GM19467 (cell line): ENCODE measurements around the gene SETX.
"Not testable (repeated sequence)": the region's sequence is repeated elsewhere in the genome, so short reads cannot be mapped to it uniquely, and the experiment has no call there.

Source experiments
- ATAC-seq: cut with Tn5 transposase; IDR thresholded peaks from one replicate; pipeline ENCODE4 v1.9.1; 2021; ENCODE audit warnings: mild to moderate bottlenecking, moderate library complexity; ENCODE audit not compliant: unreplicated experiment

Gene SETX, protein sequence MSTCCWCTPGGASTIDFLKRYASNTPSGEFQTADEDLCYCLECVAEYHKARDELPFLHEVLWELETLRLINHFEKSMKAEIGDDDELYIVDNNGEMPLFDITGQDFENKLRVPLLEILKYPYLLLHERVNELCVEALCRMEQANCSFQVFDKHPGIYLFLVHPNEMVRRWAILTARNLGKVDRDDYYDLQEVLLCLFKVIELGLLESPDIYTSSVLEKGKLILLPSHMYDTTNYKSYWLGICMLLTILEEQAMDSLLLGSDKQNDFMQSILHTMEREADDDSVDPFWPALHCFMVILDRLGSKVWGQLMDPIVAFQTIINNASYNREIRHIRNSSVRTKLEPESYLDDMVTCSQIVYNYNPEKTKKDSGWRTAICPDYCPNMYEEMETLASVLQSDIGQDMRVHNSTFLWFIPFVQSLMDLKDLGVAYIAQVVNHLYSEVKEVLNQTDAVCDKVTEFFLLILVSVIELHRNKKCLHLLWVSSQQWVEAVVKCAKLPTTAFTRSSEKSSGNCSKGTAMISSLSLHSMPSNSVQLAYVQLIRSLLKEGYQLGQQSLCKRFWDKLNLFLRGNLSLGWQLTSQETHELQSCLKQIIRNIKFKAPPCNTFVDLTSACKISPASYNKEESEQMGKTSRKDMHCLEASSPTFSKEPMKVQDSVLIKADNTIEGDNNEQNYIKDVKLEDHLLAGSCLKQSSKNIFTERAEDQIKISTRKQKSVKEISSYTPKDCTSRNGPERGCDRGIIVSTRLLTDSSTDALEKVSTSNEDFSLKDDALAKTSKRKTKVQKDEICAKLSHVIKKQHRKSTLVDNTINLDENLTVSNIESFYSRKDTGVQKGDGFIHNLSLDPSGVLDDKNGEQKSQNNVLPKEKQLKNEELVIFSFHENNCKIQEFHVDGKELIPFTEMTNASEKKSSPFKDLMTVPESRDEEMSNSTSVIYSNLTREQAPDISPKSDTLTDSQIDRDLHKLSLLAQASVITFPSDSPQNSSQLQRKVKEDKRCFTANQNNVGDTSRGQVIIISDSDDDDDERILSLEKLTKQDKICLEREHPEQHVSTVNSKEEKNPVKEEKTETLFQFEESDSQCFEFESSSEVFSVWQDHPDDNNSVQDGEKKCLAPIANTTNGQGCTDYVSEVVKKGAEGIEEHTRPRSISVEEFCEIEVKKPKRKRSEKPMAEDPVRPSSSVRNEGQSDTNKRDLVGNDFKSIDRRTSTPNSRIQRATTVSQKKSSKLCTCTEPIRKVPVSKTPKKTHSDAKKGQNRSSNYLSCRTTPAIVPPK (N-terminal part only)

DNA sequence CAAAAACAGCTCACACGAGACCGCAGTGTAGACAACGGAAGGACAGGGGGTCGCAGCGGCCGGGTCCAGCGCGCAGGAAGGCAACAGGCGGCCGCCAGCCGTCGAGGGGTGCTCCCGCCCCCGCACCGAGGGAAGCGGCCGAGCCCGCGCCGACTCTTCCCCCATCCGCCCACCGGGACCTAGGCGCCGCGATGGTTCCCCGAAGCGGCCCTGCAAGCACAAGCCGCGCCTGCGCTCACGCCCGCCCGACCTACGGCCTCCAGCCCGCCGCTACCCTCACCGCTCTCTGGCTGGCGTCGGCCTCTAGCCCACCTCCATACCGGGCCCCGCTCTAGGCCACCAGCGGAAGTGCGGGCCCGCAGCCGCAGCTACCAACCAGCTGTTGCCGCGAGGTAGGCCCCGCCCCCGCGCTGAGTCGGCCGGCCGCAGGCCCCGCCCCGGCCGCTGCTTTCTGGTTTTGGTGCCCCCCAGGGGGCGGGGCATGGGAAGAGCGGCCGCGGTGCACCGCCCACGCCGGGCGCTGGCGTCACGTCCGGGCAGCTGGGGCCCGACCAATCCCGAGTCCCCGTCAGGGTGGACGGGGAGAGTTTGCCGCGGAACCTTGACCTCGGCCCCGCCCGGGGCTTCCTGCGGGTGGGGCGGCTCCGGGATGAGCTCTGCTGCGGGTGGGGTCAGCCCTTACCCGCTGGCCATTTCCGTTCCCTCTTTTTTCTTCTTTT lies at the start of gene SETX:
Gene SETX, minus strand, starts transcription at position 350 of the 719 bp plus-strand sequence. CDS start 5,558 bp downstream, outside the sequence.
- ATAC-seq, result peak; percentile 83

DNA sequence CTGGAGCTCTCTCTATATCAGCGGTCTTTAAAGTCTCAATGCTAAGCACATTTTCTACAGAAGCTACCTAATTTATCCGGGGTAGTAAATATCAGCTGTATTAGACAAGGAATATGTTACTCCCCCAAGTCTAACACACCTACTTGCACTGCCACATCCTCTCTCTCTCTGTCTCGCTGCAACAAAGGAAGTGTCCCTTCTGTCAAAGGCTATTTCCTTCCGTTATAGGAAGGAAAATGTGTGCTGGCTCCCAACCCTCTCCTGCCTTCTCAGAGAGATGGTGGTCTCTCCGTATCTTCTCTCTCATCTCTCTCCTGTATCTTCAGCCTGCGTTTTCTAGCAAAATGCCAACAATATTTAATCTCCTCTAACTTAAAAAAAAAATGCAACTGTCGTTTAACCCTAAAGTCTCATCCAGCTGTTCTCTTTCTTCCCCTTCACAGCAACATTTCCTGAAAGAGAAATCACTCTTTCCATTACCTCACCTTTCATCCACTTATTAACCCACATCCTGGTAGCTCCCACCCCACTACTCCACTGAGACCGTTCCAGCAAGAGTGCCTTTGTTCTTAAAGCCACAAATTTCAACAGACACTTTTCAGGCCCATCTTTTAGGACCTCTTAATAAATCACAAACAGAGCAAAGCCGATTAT lies 49.6 kb upstream of the SETX start:
- no peak for ATAC-seq

DNA sequence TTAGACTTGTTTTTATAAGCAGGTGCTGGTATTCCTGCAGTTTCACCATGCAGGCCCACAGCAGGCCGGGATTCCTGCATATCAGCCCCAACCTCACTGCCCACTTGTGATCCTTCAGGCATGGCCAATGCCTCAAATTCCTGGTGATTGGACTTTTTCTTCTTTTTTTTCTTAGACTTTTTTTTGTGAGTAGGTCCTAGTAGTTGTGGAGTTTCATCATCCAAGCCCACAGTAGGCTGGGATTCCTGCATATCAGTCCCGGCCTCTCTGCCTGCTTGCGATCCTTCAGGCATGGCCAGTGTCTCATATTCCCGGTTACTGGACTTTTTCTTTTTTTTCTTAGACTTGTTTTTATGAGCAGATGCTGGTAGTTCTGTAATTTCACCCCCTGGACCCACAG lies 47.0 kb upstream of the SETX start:
- no peak for ATAC-seq

GRCh38 chr9:132395560-132395959 lies 40.8 kb upstream of the SETX start:
- no peak for ATAC-seq

GRCh38 chr9:132391449-132391848 lies 36.7 kb upstream of the SETX start:
- no peak for ATAC-seq

DNA sequence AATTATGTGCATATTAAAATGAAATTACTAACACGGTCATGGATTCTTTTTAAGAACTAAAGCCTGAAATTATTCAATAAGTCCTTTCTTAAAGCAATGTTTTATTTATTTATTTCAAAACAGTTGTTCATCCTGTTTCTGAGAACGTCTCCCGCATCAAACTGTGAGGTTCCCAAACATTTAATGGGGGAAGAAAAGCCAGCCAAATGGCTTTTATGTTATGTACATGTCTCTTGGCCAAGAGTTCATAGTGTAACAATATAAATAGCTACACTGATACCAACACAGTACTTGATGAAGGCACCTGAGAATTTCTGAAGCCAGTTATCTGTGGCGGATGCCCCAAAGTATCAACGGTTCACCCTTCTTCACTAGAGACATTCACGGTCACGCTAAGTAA lies 36.2 kb upstream of the SETX start:
- ATAC-seq, result no peak

DNA sequence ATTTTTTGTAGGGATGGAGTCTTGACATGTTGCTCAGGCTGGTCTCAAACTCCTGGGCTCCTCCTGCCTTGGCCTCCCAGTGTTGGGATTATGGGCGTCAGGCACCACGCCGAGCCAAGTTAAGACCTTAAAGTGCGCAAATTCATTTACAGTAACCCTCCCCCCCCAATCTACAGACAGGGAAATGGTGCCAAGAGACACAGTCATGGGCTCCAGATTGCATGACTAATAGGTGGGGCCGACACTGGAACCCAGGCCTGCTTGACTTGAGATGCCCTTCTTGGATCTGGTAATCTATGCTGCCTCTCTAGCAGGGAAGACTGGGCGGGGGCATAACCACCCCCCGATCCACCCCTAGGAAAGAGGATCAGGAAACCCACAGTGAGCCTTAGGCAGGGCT lies 32.3 kb upstream of the SETX start:
- ATAC-seq, result no peak

- ATAC-seq, result no peak
These were observed 29.6 kb upstream of the SETX start for GRCh38 chr9:132384376-132384775.

DNA sequence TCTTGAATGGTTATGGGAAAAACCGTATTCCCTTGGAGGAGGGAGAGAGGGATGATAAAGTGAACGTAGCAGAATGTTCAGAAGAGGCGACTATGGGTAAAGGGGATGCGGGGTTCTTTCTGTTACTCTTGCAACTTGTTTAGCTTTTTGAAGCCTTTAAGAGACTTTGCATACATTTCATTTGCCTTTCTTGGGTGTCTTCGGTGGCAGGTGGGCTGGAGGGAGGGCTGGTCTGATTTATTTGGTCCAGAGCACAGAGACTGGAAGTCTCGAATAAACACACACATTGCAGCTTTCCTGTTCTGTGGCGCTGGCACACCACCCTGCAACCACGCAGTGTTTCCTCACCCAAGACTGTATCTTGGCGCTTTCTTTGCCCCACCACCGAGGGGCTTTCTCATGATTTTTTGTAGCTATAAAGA lies 28.7 kb upstream of the SETX start:
- no peak for ATAC-seq

- peak; percentile 63 for ATAC-seq
These were observed 27.3 kb upstream of the SETX start for GRCh38 chr9:132381966-132382541.

DNA sequence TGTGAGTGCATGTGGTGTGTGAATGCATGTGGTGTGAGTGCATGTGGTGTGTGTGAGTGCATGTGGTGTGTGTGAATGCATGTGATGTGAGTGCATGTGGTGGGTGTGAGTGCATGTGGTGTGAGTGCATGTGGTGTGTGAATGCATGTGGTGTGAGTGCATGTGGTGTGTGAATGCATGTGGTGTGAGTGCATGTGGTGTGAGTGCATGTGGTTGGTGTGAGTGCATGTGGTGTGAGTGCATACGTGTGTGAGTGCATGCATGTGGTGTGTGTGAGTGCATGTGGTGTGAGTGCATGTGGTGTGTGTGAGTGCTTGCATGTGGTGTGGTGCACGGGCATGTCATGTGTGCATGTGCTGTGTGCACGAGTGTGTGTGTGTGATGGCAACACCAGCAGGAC lies 23.6 kb upstream of the SETX start:
- ATAC-seq, result not testable (repeated sequence)

- not testable (repeated sequence) for ATAC-seq
These were observed 23.0 kb upstream of the SETX start for GRCh38 chr9:132377769-132378168.

DNA sequence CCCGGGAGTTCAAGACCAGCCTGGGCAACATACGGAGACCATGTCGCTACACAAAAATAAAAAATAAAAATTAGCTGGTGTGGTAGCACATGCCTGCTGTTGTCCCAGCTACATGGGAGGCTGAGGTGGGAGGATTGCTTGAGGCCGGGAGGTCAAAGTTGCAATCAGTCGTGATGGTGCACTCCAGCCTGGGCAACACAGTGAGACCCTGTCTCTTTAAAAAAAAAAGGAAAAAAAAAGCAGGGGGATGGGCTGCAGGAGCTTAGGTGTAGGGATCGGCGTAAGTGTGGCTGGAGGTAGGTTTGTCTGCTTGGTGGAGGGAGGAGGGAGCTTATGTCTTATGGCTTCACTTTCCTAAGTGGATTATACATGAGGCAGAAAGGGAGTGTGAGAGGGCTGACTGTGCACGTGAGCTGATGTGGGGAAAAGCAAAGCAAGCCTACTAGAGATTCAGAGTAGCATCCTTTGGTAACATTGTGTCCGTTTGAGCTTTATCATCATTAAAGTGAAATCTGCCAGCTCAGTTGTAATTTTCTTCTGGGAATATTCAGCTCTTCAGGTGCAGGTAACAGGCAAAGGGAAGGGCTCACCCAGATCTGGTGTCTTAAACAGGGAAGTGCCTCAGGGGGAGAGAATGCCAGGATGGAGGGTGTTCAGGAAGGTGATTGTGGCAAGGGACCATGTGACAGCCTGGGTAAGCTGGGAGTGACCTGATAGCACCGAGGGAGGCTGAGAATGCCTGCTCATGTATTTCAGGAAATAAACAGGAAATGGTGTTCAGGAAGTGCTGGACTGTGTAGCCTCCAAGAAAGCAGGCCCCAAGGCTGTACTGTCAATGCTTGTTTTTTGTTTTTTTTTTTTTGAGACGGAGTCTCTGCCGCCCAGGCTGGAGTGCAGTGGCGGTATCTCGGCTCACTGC lies 17.6 kb upstream of the SETX start:
- no peak for ATAC-seq

GRCh38 chr9:132370592-132370991 lies 15.8 kb upstream of the SETX start:
- ATAC-seq, result no peak

DNA sequence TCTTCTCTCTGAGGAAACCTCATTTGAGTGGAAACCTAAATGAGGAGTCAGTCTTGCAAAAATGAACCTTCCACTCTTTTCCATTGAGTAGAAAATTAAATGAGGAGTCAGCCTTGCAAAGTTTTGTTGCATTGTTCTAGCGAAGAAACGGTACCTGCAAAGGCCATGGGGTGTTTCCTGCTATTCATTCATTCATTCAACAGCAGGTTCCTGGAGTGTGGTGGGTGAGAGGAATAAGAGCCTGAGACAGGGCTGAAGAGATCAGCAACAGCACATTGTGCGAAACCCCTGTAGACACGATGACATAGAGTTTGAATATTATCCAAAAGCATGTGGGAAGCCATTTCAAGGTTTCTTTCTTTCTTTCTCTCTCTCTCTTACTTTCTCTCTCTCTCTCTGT lies 14.6 kb upstream of the SETX start:
- no peak for ATAC-seq

DNA sequence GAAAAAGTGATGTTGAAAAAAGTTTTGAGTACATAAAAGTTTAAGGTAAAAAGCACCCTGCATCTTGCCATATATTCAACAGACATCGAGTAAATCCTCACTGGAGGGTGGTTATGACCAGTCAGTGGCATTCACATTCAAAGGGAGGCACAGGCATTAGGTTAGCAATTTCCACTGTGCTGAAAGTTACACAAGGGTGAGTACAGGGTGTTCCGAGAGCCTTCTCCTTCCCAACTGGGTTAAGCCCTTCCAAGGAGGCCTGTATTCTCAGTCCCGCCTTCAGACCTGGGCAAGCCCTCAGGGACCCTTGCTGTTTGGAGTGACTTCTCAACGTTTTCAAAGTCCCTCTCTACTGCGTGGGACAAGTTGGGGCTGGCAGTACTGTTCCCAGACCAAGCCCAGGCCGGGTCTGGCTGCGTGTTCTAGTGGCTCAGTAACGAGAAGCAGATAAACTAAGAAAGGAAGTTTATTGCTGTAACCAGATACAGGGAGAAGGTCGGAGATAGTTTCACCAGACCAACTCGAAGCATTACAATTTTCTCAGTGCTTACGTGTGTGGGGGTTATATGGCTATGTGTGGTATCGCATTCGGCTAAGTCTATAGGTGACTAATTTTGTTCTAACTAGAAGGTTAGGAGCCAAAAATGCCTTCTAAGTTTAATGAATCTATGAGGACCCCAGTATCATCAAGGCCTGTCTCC lies 13.0 kb upstream of the SETX start:
- ATAC-seq, result no peak

- ATAC-seq, result no peak
These were observed 11.7 kb upstream of the SETX start for GRCh38 chr9:132366481-132366880.

DNA sequence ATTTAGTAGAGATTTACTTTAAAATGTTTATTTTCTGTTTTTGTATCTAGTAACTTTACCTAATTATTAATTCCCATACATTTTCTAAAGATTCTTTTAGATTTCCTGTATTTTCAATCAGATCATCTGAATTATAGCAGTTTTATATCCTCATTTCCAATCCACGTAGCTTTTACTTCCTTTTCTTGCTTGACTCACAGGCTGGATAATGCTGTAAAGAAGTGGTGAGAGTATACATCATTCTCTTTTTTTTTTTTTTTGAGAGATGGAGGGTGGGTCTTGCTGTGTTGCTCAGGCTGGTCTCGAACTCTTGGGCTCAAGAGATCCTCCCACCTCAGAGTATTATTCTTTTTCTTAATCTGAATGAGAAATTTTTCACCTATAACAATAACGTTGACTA lies 11.2 kb upstream of the SETX start:
- ATAC-seq, result no peak
